ENCODE data around the gene CREB5.
A peak's percentile ranks its signal among the peaks of the same experiment; 100 is the strongest.
"Not testable (repeated sequence)": the region's sequence is repeated elsewhere in the genome, so short reads cannot be mapped to it uniquely, and the experiment has no call there.

Gene CREB5

GRCh38 chr7:28411876-28412662 lies at the start of gene CREB5:
CREB5 (plus strand) TSS chr7:28412518; CDS start chr7:28412915, 397 bp downstream.
- DNase-seq, result peak; percentile 50

GRCh38 chr7:28362812-28363211 lies 49.5 kb upstream of the CREB5 start:
- no peak for DNase-seq

- DNase-seq, result no peak
Measured at GRCh38 chr7:28364082-28364481, 48.2 kb upstream of the CREB5 start.

- no peak for DNase-seq
Measured at GRCh38 chr7:28369523-28369922, 42.8 kb upstream of the CREB5 start.

GRCh38 chr7:28371846-28372245 lies 40.5 kb upstream of the CREB5 start:
- DNase-seq, result no peak

- DNase-seq, result no peak
Measured at GRCh38 chr7:28373990-28374389, 38.3 kb upstream of the CREB5 start.

GRCh38 chr7:28375729-28376128 lies 36.6 kb upstream of the CREB5 start:
- no peak for DNase-seq

GRCh38 chr7:28376634-28377033 lies 35.7 kb upstream of the CREB5 start:
- no peak for DNase-seq

- no peak for DNase-seq
Measured at GRCh38 chr7:28378574-28379149, 33.7 kb upstream of the CREB5 start.

- DNase-seq, result no peak
Measured at GRCh38 chr7:28381466-28381865, 30.9 kb upstream of the CREB5 start.

- DNase-seq, result no peak
Measured at GRCh38 chr7:28382144-28382543, 30.2 kb upstream of the CREB5 start.

GRCh38 chr7:28383975-28384374 lies 28.3 kb upstream of the CREB5 start:
- peak; percentile 8 for DNase-seq

GRCh38 chr7:28389504-28390395 lies 22.6 kb upstream of the CREB5 start:
- DNase-seq, result peak; percentile 69

GRCh38 chr7:28390426-28390825 lies 21.9 kb upstream of the CREB5 start:
- no peak for DNase-seq

- DNase-seq, result no peak
Measured at GRCh38 chr7:28392289-28392688, 20.0 kb upstream of the CREB5 start.

GRCh38 chr7:28395404-28395803 lies 16.9 kb upstream of the CREB5 start:
- DNase-seq, result no peak

GRCh38 chr7:28395831-28396230 lies 16.5 kb upstream of the CREB5 start:
- DNase-seq, result no peak

- no peak for DNase-seq
Measured at GRCh38 chr7:28397141-28397540, 15.2 kb upstream of the CREB5 start.

- DNase-seq, result no peak
Measured at GRCh38 chr7:28400838-28401360, 11.4 kb upstream of the CREB5 start.

GRCh38 chr7:28401567-28401966 lies 10.8 kb upstream of the CREB5 start:
- DNase-seq, result not testable (repeated sequence)

GRCh38 chr7:28405662-28406061 lies 6.7 kb upstream of the CREB5 start:
- DNase-seq, result no peak

- DNase-seq, result no peak
Measured at GRCh38 chr7:28406192-28406591, 6.1 kb upstream of the CREB5 start.

- no peak for DNase-seq
Measured at GRCh38 chr7:28407651-28408050, 4.7 kb upstream of the CREB5 start.

Data from retina (tissue), 1 donor.